OCI-LY1 (cell line): ENCODE measurements around the gene PIGV.

Source experiments
- CTCF ChIP-seq: fragments of 200-600 bp; sonication (generic), shearing (Covaris generic); IDR thresholded peaks from 2 replicates; pipeline ENCODE4 v1.5.1; 2017; ENCODE audit warnings: mild to moderate bottlenecking, antibody characterized with exemption, low read length, moderate library complexity, mixed read lengths
- EZH2 ChIP-seq: fragments of 200-600 bp; sonication (generic), shearing (Covaris generic); IDR thresholded peaks from 2 replicates; pipeline ENCODE4 v1.8.0; 2017; ENCODE audit warnings: borderline replicate concordance, mixed run types, mild to moderate bottlenecking, antibody characterized with exemption, low read length, moderate library complexity, mixed read lengths

DNA sequence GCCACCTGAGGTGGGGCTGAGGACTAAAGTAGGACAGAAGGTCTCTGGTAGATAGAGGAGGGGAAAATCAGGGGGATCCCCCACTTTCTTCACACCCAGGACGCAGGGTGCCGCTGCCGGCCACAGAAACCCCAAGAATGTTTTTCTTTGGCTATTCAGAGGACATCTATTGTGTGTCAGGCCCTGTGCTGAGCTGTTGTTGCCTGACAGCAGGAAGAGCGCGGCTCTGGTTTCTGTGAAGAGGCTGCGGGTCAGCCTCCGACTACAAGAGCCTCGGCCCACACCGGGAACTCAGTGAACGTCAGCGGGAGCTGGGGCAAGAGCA is 407 bp upstream of the PIGV start:
- no peak for TF ChIP-seq EZH2
- TF ChIP-seq CTCF, result no peak
